H1 (cell line): ENCODE results near the gene TNFRSF8. TPM values are rescaled to one million over a fixed set of nuclear protein-coding genes. Genes with fewer than 3 reads are reported as not detected.

ENCODE experiments used
- CTCF ChIA-PET: fragments of 300-600 bp; sonication (Branson Sonifier 250); formaldehyde crosslinking; loops from one replicate; lab custom pipeline; 2021; ENCODE audit not compliant: partially characterized antibody; lab: Charles Lee
- POLR2A ChIA-PET: fragments of 300-600 bp; sonication (Branson Sonifier 250); formaldehyde crosslinking; loops from one replicate; lab custom pipeline; 2021; ENCODE audit warnings: inconsistent platforms; ENCODE audit not compliant: partially characterized antibody; lab: Charles Lee
- DNase-seq, 2 experiments: peaks; one replicate each; pipeline versions ENCODE4 v3.0.0 to v3.0.0-alpha.2; 2010 to 2022; ENCODE audit warnings: low spot score in 2 of 2, low read depth in 1 of 2, mixed read lengths in 1 of 2
- FAIRE-seq: peaks from 2 replicates; lab custom pipeline; 2011; peaks lifted over from hg19 to GRCh38; lab: Jason Lieb, UNC
- H2AFZ ChIP-seq: 2 replicates; pipeline ENCODE4 v1.8.1; 2012; ENCODE audit warnings: low read length, inconsistent platforms
- H2AK5ac ChIP-seq: 2 replicates; pipeline ENCODE4 v1.6.1; 2013; ENCODE audit warnings: low read depth, low read length
- H2BK120ac ChIP-seq: replicated peaks from 2 replicates; pipeline ENCODE3; 2013; ENCODE audit warnings: low read depth, low read length, inconsistent platforms
- H2BK12ac ChIP-seq: 2 replicates; pipeline ENCODE4 v1.6.1; 2013; ENCODE audit warnings: low read depth, low read length
- H2BK15ac ChIP-seq: 2 replicates; pipeline ENCODE4 v1.6.1; 2013; ENCODE audit warnings: low read length
- H2BK20ac ChIP-seq: 2 replicates; pipeline ENCODE4 v1.6.1; 2013; ENCODE audit warnings: low read length
- H2BK5ac ChIP-seq: 2 replicates; pipeline ENCODE4 v1.6.1; 2013; ENCODE audit warnings: low read depth, low read length
- H3K14ac ChIP-seq: 2 replicates; pipeline ENCODE4 v1.6.1; 2013; ENCODE audit warnings: inconsistent platforms; ENCODE audit not compliant: insufficient read length
- H3K18ac ChIP-seq: 2 replicates; pipeline ENCODE4 v1.6.1; 2013; ENCODE audit warnings: low read length; ENCODE audit errors: extremely low read depth
- H3K23ac ChIP-seq: 2 replicates; pipeline ENCODE4 v1.6.1; 2013; ENCODE audit warnings: inconsistent platforms; ENCODE audit not compliant: insufficient read length
- H3K23me2 ChIP-seq: 2 replicates; pipeline ENCODE4 v1.6.1; 2013; ENCODE audit warnings: low read depth, low read length
- H3K27ac ChIP-seq: 2 replicates; pipeline ENCODE4 v1.6.1; 2011; ENCODE audit warnings: low read depth, low read length, inconsistent platforms
- H3K27me3 ChIP-seq, 4 experiments: replicated peaks in 1 of 4; 1 replicate in 1 of 4; 2 replicates in 3 of 4; pipeline versions ENCODE4 v1.6.1 to v1.8.1; 2011 to 2013; ENCODE audit warnings: low read length in 3 of 4, mild to moderate bottlenecking in 3 of 4, inconsistent platforms in 2 of 4, mixed read lengths in 2 of 4, moderate library complexity in 1 of 4; ENCODE audit not compliant: control insufficient read depth in 3 of 4, insufficient read depth in 3 of 4; ENCODE audit errors: extremely low read depth in 1 of 4
- H3K36me3 ChIP-seq, 4 experiments: 2 replicates each; pipeline versions ENCODE4 v1.6.1 to v1.8.1; 2011 to 2013; ENCODE audit warnings: mild to moderate bottlenecking in 4 of 4, low read length in 3 of 4, moderate library complexity in 2 of 4, control low read depth in 1 of 4, inconsistent platforms in 1 of 4; ENCODE audit not compliant: insufficient read depth in 4 of 4, control insufficient read depth in 2 of 4
- H3K4ac ChIP-seq: replicated peaks from 2 replicates; pipeline ENCODE3; 2013; ENCODE audit warnings: low read length, low read depth, mixed read lengths, inconsistent platforms; ENCODE audit not compliant: insufficient read length
- H3K4me1 ChIP-seq, 4 experiments: replicated peaks in 1 of 4; 1 replicate in 1 of 4; 2 replicates in 3 of 4; pipeline versions ENCODE4 v1.6.1 to v1.8.1; 2011 to 2013; ENCODE audit warnings: low read length in 3 of 4, inconsistent platforms in 2 of 4, mixed read lengths in 1 of 4; ENCODE audit not compliant: insufficient read depth in 4 of 4, control insufficient read depth in 3 of 4
- H3K4me2 ChIP-seq, 2 experiments: 2 replicates each; pipeline versions ENCODE4 v1.6.1 to v1.8.1; 2011 to 2013; ENCODE audit warnings: low read depth in 2 of 2, low read length in 2 of 2, control low read depth in 1 of 2, inconsistent platforms in 1 of 2, mild to moderate bottlenecking in 1 of 2; ENCODE audit not compliant: insufficient read depth in 1 of 2
- H3K4me3 ChIP-seq, 4 experiments: fragments of 200-600, 300-600 bp in 1 of 4; sonication (generic), shearing (Covaris generic), sonication (Bioruptor Twin) in 1 of 4; 2 replicates each; pipeline versions ENCODE4 v1.5.1 to v1.8.1; 2011 to 2016; ENCODE audit warnings: low read length in 4 of 4, low read depth in 3 of 4, control low read depth in 2 of 4, inconsistent platforms in 2 of 4, mild to moderate bottlenecking in 2 of 4, mixed read lengths in 1 of 4, moderate library complexity in 1 of 4; ENCODE audit not compliant: insufficient read depth in 2 of 4; ENCODE audit errors: extremely low read depth in 1 of 4
- H3K56ac ChIP-seq: replicated peaks from 2 replicates; pipeline ENCODE3; 2013; ENCODE audit warnings: low read depth, mild to moderate bottlenecking, mixed read lengths, low read length, inconsistent platforms; ENCODE audit not compliant: insufficient read length
- H3K79me1 ChIP-seq: 2 replicates; pipeline ENCODE4 v1.6.1; 2013; ENCODE audit warnings: low read depth, low read length, control low read depth
- H3K79me2 ChIP-seq, 2 experiments: 2 replicates each; pipeline versions ENCODE4 v1.6.1 to v1.8.1; 2012 to 2013; ENCODE audit warnings: low read length in 2 of 2, mild to moderate bottlenecking in 2 of 2, inconsistent platforms in 1 of 2; ENCODE audit not compliant: insufficient read depth in 2 of 2, control insufficient read depth in 1 of 2
- H3K9ac ChIP-seq, 4 experiments: replicated peaks in 1 of 4; 1 replicate in 1 of 4; 2 replicates in 3 of 4; pipeline versions ENCODE4 v1.6.1 to v1.8.1; 2011 to 2013; ENCODE audit warnings: low read depth in 3 of 4, low read length in 3 of 4, control low read depth in 2 of 4, mild to moderate bottlenecking in 2 of 4, moderate library complexity in 2 of 4, inconsistent platforms in 1 of 4; ENCODE audit errors: extremely low read depth in 1 of 4
- H3K9me3 ChIP-seq, 2 experiments: 2 replicates each; pipeline versions ENCODE4 v1.6.1 to v1.8.1; 2012 to 2013; ENCODE audit warnings: mild to moderate bottlenecking in 2 of 2, moderate library complexity in 2 of 2, control low read depth in 1 of 2, inconsistent platforms in 1 of 2, low read depth in 1 of 2, low read length in 1 of 2, mixed read lengths in 1 of 2; ENCODE audit not compliant: insufficient read depth in 2 of 2
- H4K20me1 ChIP-seq, 2 experiments: replicated peaks in 1 of 2; 2 replicates each; pipeline versions ENCODE3 to v1.8.1; 2011 to 2013; ENCODE audit warnings: inconsistent platforms in 2 of 2, low read length in 2 of 2, mild to moderate bottlenecking in 1 of 2; ENCODE audit not compliant: insufficient read depth in 2 of 2, control insufficient read depth in 1 of 2
- H4K5ac ChIP-seq: 2 replicates; pipeline ENCODE4 v1.6.1; 2013; ENCODE audit warnings: low read length, low read depth, mixed read lengths, inconsistent platforms; ENCODE audit not compliant: insufficient read length
- H4K8ac ChIP-seq: 2 replicates; pipeline ENCODE4 v1.8.0; 2013; ENCODE audit warnings: mild to moderate bottlenecking, moderate library complexity, low read length, inconsistent platforms; ENCODE audit not compliant: insufficient read depth; ENCODE audit errors: extremely low read depth
- H4K91ac ChIP-seq: replicated peaks from 2 replicates; pipeline ENCODE3; 2013; ENCODE audit warnings: low read length, mixed read lengths, inconsistent platforms; ENCODE audit not compliant: insufficient read length
- BCL11A ChIP-seq, 2 experiments: IDR thresholded peaks; one replicate each; pipeline ENCODE4 v1.6.1; 2011; ENCODE audit warnings: low read depth in 2 of 2, low read length in 2 of 2, mild to moderate bottlenecking in 2 of 2
- GTF2F1 ChIP-seq: IDR thresholded peaks from 2 replicates; pipeline ENCODE4 v1.6.1; 2012; ENCODE audit warnings: low read depth, low read length, improper control_type of control experiment, borderline replicate concordance
- JUN ChIP-seq: IDR thresholded peaks from 2 replicates; pipeline ENCODE4 v1.6.1; 2011; ENCODE audit warnings: low read depth, mild to moderate bottlenecking, improper control_type of control experiment, low read length
- PHF8 ChIP-seq: fragments of 200-600 bp; sonication (generic); conservative IDR thresholded peaks from 2 replicates; pipeline ENCODE4 v1.7.1; 2012; ENCODE audit warnings: low read depth, mild to moderate bottlenecking, inconsistent platforms, low read length, moderate library complexity
- SP1 ChIP-seq: IDR thresholded peaks from 2 replicates; pipeline ENCODE4 v1.6.1; 2011; ENCODE audit warnings: low read depth, low read length
- TBP ChIP-seq: IDR thresholded peaks from 2 replicates; pipeline ENCODE4 v1.6.1; 2011; ENCODE audit warnings: low read depth, low read length, improper control_type of control experiment
- WGBS, 2 experiments: shearing (Covaris generic) in 1 of 2; methylation state at CpG; one replicate each; pipeline versions ENCODE4 v1.1.6 to v1.1.7; 2013 to 2015; ENCODE audit warnings: low lambda C conversion rate in 2 of 2, mixed read lengths in 2 of 2, inconsistent platforms in 1 of 2, low coverage in 1 of 2, missing lambda C conversion rate in 1 of 2; ENCODE audit not compliant: insufficient replicate concordance in 2 of 2, insufficient coverage in 1 of 2, insufficient read length in 1 of 2; ENCODE audit errors: extremely low coverage in 1 of 2, missing lambda C conversion rate in 1 of 2; 5-methylcytosine and 5-hydroxymethylcytosine counted together
- polyA plus RNA-seq, 7 experiments: library from polyadenylated mRNA; depleted of rRNA in 3 of 7; stranded (reverse) in 5 of 7; unstranded in 2 of 7; fragments of >200 nt in 5 of 7; fragments of 200-250 nt in 2 of 7; gene quantifications; 1 replicate in 5 of 7; 2 replicates in 1 of 7; 4 replicates in 1 of 7; pipeline versions ENCODE4 v1.2.1 to v1.2.3, GENCODE V29; 2011 to 2013; ENCODE audit warnings: missing spikeins in 2 of 7, mixed read lengths in 2 of 7
- total RNA-seq: library from RNA; stranded (reverse); fragmentation: NEBNext Ultra II Directional; extraction: Animal tissue kit (Norgen Biotek cat#: 25700); gene quantifications from 2 replicates; pipeline ENCODE4 v1.2.1, GENCODE V29; 2021

Gene TNFRSF8
- total and polyA plus RNA-seq, 2 of the 8 experiments (the other 6 are each of a cell fraction or from before 2014, with no cell fraction given) = 23.2 to 32.7 TPM

DNA sequence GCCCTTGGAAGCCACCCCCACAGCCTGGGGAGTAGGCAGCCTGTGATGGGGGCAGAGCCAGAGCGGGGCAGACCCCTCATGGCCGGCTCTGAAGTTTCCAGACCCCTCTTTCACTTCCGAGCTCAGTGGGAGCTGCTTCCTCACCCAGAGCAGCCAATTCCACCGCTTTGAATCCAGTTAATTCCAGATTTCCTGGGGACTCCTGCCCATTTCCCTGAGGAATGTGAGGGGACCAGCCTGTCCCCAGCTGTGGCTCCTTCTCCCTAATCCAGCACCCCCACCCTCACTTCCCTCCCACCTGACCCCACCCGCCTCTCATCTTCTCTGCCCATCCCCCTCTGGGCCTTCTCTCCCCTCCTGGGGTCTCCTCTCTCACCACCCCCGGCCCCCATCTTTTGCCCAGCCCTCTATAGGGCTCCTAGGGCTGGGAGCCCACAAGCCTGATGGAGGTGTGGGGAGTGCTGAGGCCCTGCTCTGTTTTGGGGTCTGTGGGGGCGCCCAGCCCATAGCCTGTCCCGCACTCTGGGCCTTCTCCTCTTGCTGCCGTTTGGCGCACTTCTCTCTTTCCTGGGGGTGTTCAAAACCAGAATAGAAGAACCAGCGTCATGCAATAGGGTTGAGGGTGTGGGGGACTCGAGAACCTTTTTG, 77.5 kb downstream of the TNFRSF8 start:
- Histone ChIP-seq H3K4ac (no peak overlapping the region), H3K23me2 (no peaks in the 10 kb centered on the region), H3K4me2 (no peak overlapping the region), H2BK20ac (no peak overlapping the region), H4K8ac (no peak overlapping the region), H2AFZ (no peak overlapping the region), H3K36me3 (peaks cover 0 to 4% (median 0%) of the 10 kb centered on the region in 4 experiments; a peak in 2 of 8 replicates), H3K79me2 (no peaks in the 10 kb centered on the region), H3K23ac (no peak overlapping the region), H3K79me1 (no peaks in the 10 kb centered on the region), H2BK12ac (no peak overlapping the region), H2BK15ac (no peak overlapping the region), H3K18ac (no peak overlapping the region), H3K4me1 (no peaks in the 10 kb centered on the region), H3K27ac (no peak overlapping the region), H2AK5ac (no peak overlapping the region), H2BK120ac (no peak overlapping the region), H3K27me3 (no peaks in the 10 kb centered on the region), H3K9me3 (no peaks in the 10 kb centered on the region), H3K56ac (no peak overlapping the region), H3K14ac (no peak overlapping the region), H4K5ac (no peak overlapping the region), H3K4me3 (no peak overlapping the region), H2BK5ac (no peak overlapping the region), H4K20me1 (peaks cover 0 to 4% of the 10 kb centered on the region in 2 experiments), H3K9ac (no peak overlapping the region), H4K91ac (no peak overlapping the region)
- no peak for FAIRE-seq
- POLR2A ChIA-PET = interaction anchor here (1.6 kb wide), 1 partner anchor 16 kb away, joined by 8 read pairs; no protein-coding TSS in a partner anchor
- CTCF ChIA-PET = interaction anchor here (0.6 to 6.8 kb wide), 9 partner anchors 11 to 302 kb away, joined by 3 to 66 read pairs (median 3); no protein-coding TSS in a partner anchor
- TF ChIP-seq JUN = no peak
- TF ChIP-seq PHF8 = no peak
- no peak for TF ChIP-seq SP1
- no peak for TF ChIP-seq BCL11A (IDR thresholded peaks at IDR 0.05; ENCODE audit: low read depth in 2 of 2, low read length in 2 of 2)
- TF ChIP-seq TBP = no peak
- TF ChIP-seq GTF2F1 = no peak
- DNase-seq = no peak
- WGBS, 2 experiments = 83% methylated on average over 9 of the region's 12 CpGs; no CpG with 5 or more reads in 1 of the 2 experiments
